HepG2 (cell line): ENCODE results near the gene SLC6A9. TPM values are rescaled to one million over a fixed set of nuclear protein-coding genes. Genes with fewer than 3 reads are reported as not detected.

Experiments used
- ATF5 ChIP-seq: sonication (generic); formaldehyde crosslinking; IDR thresholded peaks from 2 replicates; pipeline ENCODE4 v1.4.0; 2020; ENCODE audit warnings: mild to moderate bottlenecking, low read depth, missing genetic modification reagents
- CEBPB ChIP-seq: IDR thresholded peaks from 2 replicates; pipeline ENCODE4 v1.6.1; 2011; ENCODE audit warnings: low read depth, low read length, improper control_type of control experiment, borderline replicate concordance
- EZH2 ChIP-seq: conservative IDR thresholded peaks from 2 replicates; pipeline ENCODE4 v1.6.1; 2012; ENCODE audit warnings: mild to moderate bottlenecking, low read depth, low read length, moderate library complexity
- HIC2 ChIP-seq: sonication (generic); formaldehyde crosslinking; IDR thresholded peaks from 2 replicates; pipeline ENCODE4 v1.9.0; 2022; ENCODE audit warnings: low read depth, missing genetic modification reagents
- SRSF9 ChIP-seq: fragments of 200-400 bp; formaldehyde crosslinking; IDR thresholded peaks from 2 replicates; pipeline ENCODE4 v1.6.1; 2018; ENCODE audit warnings: borderline replicate concordance, mild to moderate bottlenecking, low read depth, low read length; ENCODE audit not compliant: insufficient read depth, poor library complexity, severe bottlenecking
- SRY ChIP-seq: sonication (generic); formaldehyde crosslinking; IDR thresholded peaks from 2 replicates; pipeline ENCODE4 v1.8.0; 2022; ENCODE audit warnings: mild to moderate bottlenecking, missing genetic modification reagents
- ZBTB39 ChIP-seq: sonication (generic); formaldehyde crosslinking; IDR thresholded peaks from 2 replicates; pipeline ENCODE4 v1.5.0; 2020; ENCODE audit warnings: missing genetic modification reagents
- ZHX1 ChIP-seq: sonication (generic); formaldehyde crosslinking; IDR thresholded peaks from 2 replicates; pipeline ENCODE4 v1.8.1; 2022; ENCODE audit warnings: low read depth, mild to moderate bottlenecking, missing genetic modification reagents
- ZMAT5 ChIP-seq: sonication (generic); formaldehyde crosslinking; IDR thresholded peaks from 2 replicates; pipeline ENCODE4 v1.5.0; 2020; ENCODE audit warnings: mild to moderate bottlenecking, low read depth, missing genetic modification reagents, borderline replicate concordance
- ZNF251 ChIP-seq: sonication (generic); formaldehyde crosslinking; IDR thresholded peaks from 2 replicates; pipeline ENCODE4 v1.9.0; 2021; ENCODE audit warnings: mild to moderate bottlenecking, missing genetic modification reagents
- ZNF331 ChIP-seq: sonication (generic); formaldehyde crosslinking; IDR thresholded peaks from 2 replicates; pipeline ENCODE4 v1.4.0; 2020; ENCODE audit warnings: missing genetic modification reagents
- ZNF414 ChIP-seq: sonication (generic); formaldehyde crosslinking; IDR thresholded peaks from 2 replicates; pipeline ENCODE4 v1.5.0; 2020; ENCODE audit warnings: missing genetic modification reagents
- ZNF451 ChIP-seq: sonication (generic); formaldehyde crosslinking; IDR thresholded peaks from 2 replicates; pipeline ENCODE4 v1.5.0; 2020; ENCODE audit warnings: mild to moderate bottlenecking, missing genetic modification reagents
- ZNF549 ChIP-seq: sonication (generic); formaldehyde crosslinking; IDR thresholded peaks from 2 replicates; pipeline ENCODE4 v1.5.0; 2020; ENCODE audit warnings: missing genetic modification reagents
- ZNF766 ChIP-seq: sonication (generic); formaldehyde crosslinking; IDR thresholded peaks from 2 replicates; pipeline ENCODE4 v1.5.0; 2020; ENCODE audit warnings: missing genetic modification reagents, borderline replicate concordance
- ZNF770 ChIP-seq: sonication (generic); formaldehyde crosslinking; IDR thresholded peaks from 2 replicates; pipeline ENCODE4 v1.5.0; 2020; ENCODE audit warnings: mild to moderate bottlenecking, missing genetic modification reagents
- ZNF780A ChIP-seq: sonication (generic); formaldehyde crosslinking; IDR thresholded peaks from 2 replicates; pipeline ENCODE4 v1.8.0; 2022; ENCODE audit warnings: mild to moderate bottlenecking, missing genetic modification reagents, moderate library complexity
- polyA plus RNA-seq, 8 experiments: library from polyadenylated mRNA; depleted of rRNA in 3 of 8; stranded (reverse) in 7 of 8; unstranded in 1 of 8; fragments of >200 nt; fragmentation: Illumina TruSeq in 4 of 8; extraction: Trizol in 4 of 8; gene quantifications; 2 replicates each; pipeline versions ENCODE4 v1.2.1 to v1.2.3, GENCODE V29; 2011 to 2016; ENCODE audit warnings: low read depth in 4 of 8, missing spikeins in 1 of 8, mixed read lengths in 1 of 8; ENCODE audit not compliant: insufficient read depth in 1 of 8
- total RNA-seq, 5 experiments: library from RNA; depleted of rRNA; stranded (reverse); fragments of >200 nt; fragmentation: Illumina TruSeq; extraction: Trizol; gene quantifications; 2 replicates each; pipeline ENCODE4 v1.2.3, GENCODE V29; 2016; ENCODE audit warnings: low read depth in 1 of 5

Gene SLC6A9
- total and polyA plus RNA-seq, 2 of the 13 experiments (the other 11 are each of a cell fraction or from before 2014, with no cell fraction given): 8.5 to 9.9 TPM

- TF ChIP-seq ZMAT5 (CRISPR knock-in tag): no peak
- peak; percentile 66; the same call in 1 of the 2 replicates for TF ChIP-seq ATF5 (CRISPR knock-in tag)
- peak; percentile 19 for TF ChIP-seq HIC2 (CRISPR knock-in tag)
- TF ChIP-seq EZH2: no peak
- no peak for TF ChIP-seq ZNF451 (CRISPR knock-in tag)
- TF ChIP-seq ZNF251 (CRISPR knock-in tag): no peak
- no peak for TF ChIP-seq ZNF414
- TF ChIP-seq SRSF9: no peak
- no peak for TF ChIP-seq ZBTB39
- no peak for TF ChIP-seq ZNF766
- 0 out of 2 replicates have a peak, but pooled peaks have one; percentile 22 for TF ChIP-seq ZNF770 (CRISPR knock-in tag)
- no peak for TF ChIP-seq ZNF549 (CRISPR knock-in tag)
- no peak for TF ChIP-seq SRY (CRISPR knock-in tag)
- TF ChIP-seq ZNF780A (CRISPR knock-in tag): no peak
- 0 out of 2 replicates have a peak, but pooled peaks have one; percentile 37 for TF ChIP-seq ZNF331
- TF ChIP-seq CEBPB: no peak
- TF ChIP-seq ZHX1 (CRISPR knock-in tag): no peak
Measured at GRCh38 chr1:43979528-43980254, 51.6 kb downstream of the SLC6A9 start (continued).
